ENCODE measurements around the gene TMEM238L.

DNA sequence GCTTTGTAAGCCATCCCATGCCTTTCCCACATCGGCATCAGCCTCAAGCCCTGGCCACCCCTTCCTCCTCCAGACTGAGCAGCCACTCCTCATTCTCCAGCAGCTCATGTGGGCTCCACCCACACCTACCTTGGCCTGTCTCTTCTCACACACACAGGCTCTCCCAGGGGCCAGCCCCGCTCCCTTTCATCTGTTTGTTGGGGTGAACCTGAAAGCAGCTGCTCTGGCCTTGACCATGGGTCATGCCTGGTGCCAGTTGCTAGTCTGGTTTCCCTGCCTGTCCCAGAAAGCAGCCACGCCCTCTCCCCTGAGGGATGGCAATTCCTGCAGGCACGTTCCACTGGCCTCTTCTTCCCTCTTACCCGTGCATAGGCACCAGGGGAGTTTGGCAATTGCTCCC is 11.4 kb upstream of the TMEM238L start:
- TF ChIP-seq, protein P1, sequence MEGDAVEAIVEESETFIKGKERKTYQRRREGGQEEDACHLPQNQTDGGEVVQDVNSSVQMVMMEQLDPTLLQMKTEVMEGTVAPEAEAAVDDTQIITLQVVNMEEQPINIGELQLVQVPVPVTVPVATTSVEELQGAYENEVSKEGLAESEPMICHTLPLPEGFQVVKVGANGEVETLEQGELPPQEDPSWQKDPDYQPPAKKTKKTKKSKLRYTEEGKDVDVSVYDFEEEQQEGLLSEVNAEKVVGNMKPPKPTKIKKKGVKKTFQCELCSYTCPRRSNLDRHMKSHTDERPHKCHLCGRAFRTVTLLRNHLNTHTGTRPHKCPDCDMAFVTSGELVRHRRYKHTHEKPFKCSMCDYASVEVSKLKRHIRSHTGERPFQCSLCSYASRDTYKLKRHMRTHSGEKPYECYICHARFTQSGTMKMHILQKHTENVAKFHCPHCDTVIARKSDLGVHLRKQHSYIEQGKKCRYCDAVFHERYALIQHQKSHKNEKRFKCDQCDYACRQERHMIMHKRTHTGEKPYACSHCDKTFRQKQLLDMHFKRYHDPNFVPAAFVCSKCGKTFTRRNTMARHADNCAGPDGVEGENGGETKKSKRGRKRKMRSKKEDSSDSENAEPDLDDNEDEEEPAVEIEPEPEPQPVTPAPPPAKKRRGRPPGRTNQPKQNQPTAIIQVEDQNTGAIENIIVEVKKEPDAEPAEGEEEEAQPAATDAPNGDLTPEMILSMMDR (IDR thresholded peaks at IDR 0.05): no peak
- TF ChIP-seq POLR2AphosphoS5 (IDR thresholded peaks at IDR 0.05) (no peak), POLR2A (IDR thresholded peaks at IDR 0.05) (no peak), EP300 (IDR thresholded peaks at IDR 0.05) (no peak)

Measured in gastroesophageal sphincter (tissue), 3 donors.